K562 (cell line): Measurements from ENCODE around the gene APOC1. TPM values are rescaled to one million over a fixed set of nuclear protein-coding genes. Genes with fewer than 3 reads are reported as not detected.

Source experiments
- ESRRB ChIP-seq: fragments of 250-450 bp; sonication (Bioruptor Pico); IDR thresholded peaks from 2 replicates; pipeline ENCODE4 v1.5.0; 2020; ENCODE audit warnings: mild to moderate bottlenecking, moderate library complexity, borderline replicate concordance
- FOXK1 ChIP-seq: sonication (generic); formaldehyde crosslinking; IDR thresholded peaks from 2 replicates; pipeline ENCODE4 v1.8.0; 2022; ENCODE audit warnings: missing genetic modification reagents, mild to moderate bottlenecking, borderline replicate concordance
- GABPB1 ChIP-seq: sonication (generic); formaldehyde crosslinking; IDR thresholded peaks from 2 replicates; pipeline ENCODE4 v1.8.0; 2022; ENCODE audit warnings: mild to moderate bottlenecking, missing genetic modification reagents
- KAT7 ChIP-seq: sonication (generic); formaldehyde crosslinking; IDR thresholded peaks from 2 replicates; pipeline ENCODE4 v1.8.0; 2022; ENCODE audit warnings: missing genetic modification reagents, mild to moderate bottlenecking, borderline replicate concordance
- KDM2B ChIP-seq: fragments of 250-450 bp; sonication (Bioruptor Pico); IDR thresholded peaks from 2 replicates; pipeline ENCODE4 v1.8.0; 2021; ENCODE audit warnings: mild to moderate bottlenecking, moderate library complexity
- MGA ChIP-seq: fragments of 450-650 bp; IDR thresholded peaks from 2 replicates; pipeline ENCODE4 v1.6.1; 2016; ENCODE audit warnings: mild to moderate bottlenecking, moderate library complexity
- MYC ChIP-seq, 2 experiments: fragments of 250-450 bp in 1 of 2; sonication (Bioruptor Pico) in 1 of 2; IDR thresholded peaks; 2 replicates each; pipeline versions ENCODE4 v1.5.1 to v1.6.1; 2012 to 2021; ENCODE audit warnings: low read depth in 2 of 2, borderline replicate concordance in 1 of 2, improper control_type of control experiment in 1 of 2, low read length in 1 of 2, mild to moderate bottlenecking in 1 of 2, moderate library complexity in 1 of 2
- MYNN ChIP-seq, 2 experiments: sonication (generic); formaldehyde crosslinking in 1 of 2; IDR thresholded peaks; 2 replicates each; pipeline versions ENCODE4 v1.5.0 to v1.6.1; 2016 to 2020; ENCODE audit warnings: antibody characterized with exemption in 1 of 2, missing genetic modification reagents in 1 of 2
- SAFB ChIP-seq: fragments of 200-400 bp; formaldehyde crosslinking; IDR thresholded peaks from 2 replicates; pipeline ENCODE4 v1.6.1; 2017; ENCODE audit warnings: low read depth, low read length, borderline replicate concordance
- TCF7L2 ChIP-seq: fragments of 150-350 bp; IDR thresholded peaks from 2 replicates; pipeline ENCODE4 v1.6.1; 2016; ENCODE audit warnings: low read depth, mild to moderate bottlenecking, low read length, moderate library complexity
- TEAD2 ChIP-seq: fragments of 450-650 bp; IDR thresholded peaks from 2 replicates; pipeline ENCODE4 v1.6.1; 2016; ENCODE audit warnings: missing genetic modification characterization, control low read depth, missing compliant biosample characterization
- UBTF ChIP-seq, 2 experiments: IDR thresholded peaks; 2 replicates each; pipeline ENCODE4 v1.6.1; 2012; ENCODE audit warnings: improper control_type of control experiment in 2 of 2, low read depth in 2 of 2, low read length in 2 of 2, borderline replicate concordance in 1 of 2
- ZNF764 ChIP-seq: fragments of 250-450 bp; sonication (Bioruptor Pico); IDR thresholded peaks from 2 replicates; pipeline ENCODE4 v1.4.0; 2020; ENCODE audit warnings: low read depth, mild to moderate bottlenecking, moderate library complexity
- polyA plus RNA-seq, 8 experiments: library from polyadenylated mRNA; depleted of rRNA in 4 of 8; stranded (reverse) in 5 of 8; unstranded in 3 of 8; fragments of >200 nt; fragmentation: Nextera tagmentation in 2 of 8; fragmentation: Illumina TruSeq in 1 of 8; extraction: Ambion mirVana in 2 of 8; extraction: Trizol in 1 of 8; gene quantifications; 2 replicates each; pipeline versions ENCODE4 v1.2.1 to v1.2.3, GENCODE V29; 2011 to 2014; ENCODE audit warnings: inconsistent platforms in 1 of 8, missing spikeins in 1 of 8
- total RNA-seq, 7 experiments: library from RNA; depleted of rRNA in 6 of 7; stranded (reverse); fragments of >200 nt in 6 of 7; fragmentation: Illumina TruSeq in 2 of 7; extraction: Trizol in 2 of 7; gene quantifications; 2 replicates each; pipeline versions ENCODE4 v1.2.1 to v1.2.3, GENCODE V29; 2011 to 2021; ENCODE audit warnings: low replicate concordance in 1 of 7

Gene APOC1
- total and polyA plus RNA-seq, 9 of the 15 experiments (the other 6 are each of a cell fraction or from before 2014, with no cell fraction given), result 115 to 408 (median 220) TPM

- TF ChIP-seq MGA (no peak), FOXK1 (CRISPR knock-in tag) (no peak), GABPB1 (CRISPR knock-in tag) (peak; percentile 91), KAT7 (no peak), SAFB (no peak), MYNN (IDR thresholded peaks at IDR 0.05) (peak; percentile 84), MYNN (CRISPR knock-in tag; IDR thresholded peaks at IDR 0.05) (no peak), UBTF (IDR thresholded peaks at IDR 0.05; ENCODE audit: borderline replicate concordance in 1 of 2, low read depth in 2 of 2, low read length in 2 of 2) (no peak), ESRRB (0 out of 2 replicates have a peak, but pooled peaks have one; percentile 54), MYC (IDR thresholded peaks at IDR 0.05; ENCODE audit: low read depth, low read length) (peak; percentile 71; the same call in 1 of the 2 replicates), MYC (CRISPR knock-in tag; IDR thresholded peaks at IDR 0.05; ENCODE audit: borderline replicate concordance, low read depth) (0 out of 2 replicates have a peak, but pooled peaks have one; percentile 32), KDM2B (CRISPR knock-in tag) (no peak), TCF7L2 (peak; percentile 79; the same call in 1 of the 2 replicates), ZNF764 (no peak), TEAD2 (tag) (no peak)
These were observed 23.9 kb upstream of the APOC1 start (continued) for GRCh38 chr19:44890366-44891015.
